ENCODE measurements around the gene TOPBP1. TPM values are rescaled to one million over a fixed set of nuclear protein-coding genes. Genes with fewer than 3 reads are reported as not detected.
"Not testable (repeated sequence)": the region's sequence is repeated elsewhere in the genome, so short reads cannot be mapped to it uniquely, and the experiment has no call there.

The TOPBP1 gene
- total RNA-seq, 2 donors from 2014 or later = 16.6 to 17.7 TPM

GRCh38 chr3:133578548-133579191 is 83.1 kb downstream of the TOPBP1 start:
- intact Hi-C loops (cut with DNase I) = loop anchor here (5.0 to 10.0 kb wide), 4 partner anchors 104 to 906 kb away; partner anchors contain the start of genes ANAPC13 (in 1 of the 2), CEP63 (in 1 of the 2) and NPHP3 (in 1 of the 2)

GRCh38 chr3:133576169-133576568 is 85.6 kb downstream of the TOPBP1 start:
- DNase-seq (ENCODE audit: low spot score) = no peak
- intact Hi-C loops (cut with DNase I) = loop anchor here (5.0 to 10.0 kb wide), 4 partner anchors 101 to 909 kb away; partner anchors contain the start of genes ANAPC13 (in 1 of the 2), CEP63 (in 1 of the 2) and NPHP3 (in 1 of the 2)

More at GRCh38 chr3:133578548-133579191, 83.1 kb downstream of the TOPBP1 start:
- no peak for DNase-seq (ENCODE audit: low spot score)

- intact Hi-C loops (cut with DNase I) = loop anchor here (5.0 to 10.0 kb wide), 4 partner anchors 100 to 910 kb away; partner anchors contain the start of genes ANAPC13 (in 1 of the 2), CEP63 (in 1 of the 2) and NPHP3 (in 1 of the 2)
- no peak for DNase-seq (ENCODE audit: low spot score)
Observed at GRCh38 chr3:133575086-133575485, 86.7 kb downstream of the TOPBP1 start.

- intact Hi-C loops (cut with DNase I) = loop anchor here (5.0 to 10.0 kb wide), 4 partner anchors 100 to 1042 kb away; partner anchors contain the start of genes ANAPC13 (in 1 of the 2), CEP63 (in 1 of the 2) and NPHP3 (in 1 of the 2)
- peak; percentile 93 for DNase-seq (ENCODE audit: low spot score)
Observed at GRCh38 chr3:133574260-133574881, 87.4 kb downstream of the TOPBP1 start.

- no peak for DNase-seq (ENCODE audit: low spot score)
- intact Hi-C loops (cut with DNase I) = loop anchor here (5.0 to 10.0 kb wide), 4 partner anchors 99 to 1041 kb away; partner anchors contain the start of genes ANAPC13 (in 1 of the 2), CEP63 (in 1 of the 2) and NPHP3 (in 1 of the 2)
Observed at GRCh38 chr3:133573629-133574194, 88.0 kb downstream of the TOPBP1 start, which contains the start of gene CDV3. Gene CDV3 (plus strand): TSS chr3:133573686. CDS start chr3:133574045, 359 bp downstream.

GRCh38 chr3:133573054-133573628 is 88.6 kb downstream of the TOPBP1 start:
- intact Hi-C loops (cut with DNase I) = loop anchor here (5.0 to 10.0 kb wide), 4 partner anchors 98 to 1041 kb away; partner anchors contain the start of genes ANAPC13 (in 1 of the 2), CEP63 (in 1 of the 2) and NPHP3 (in 1 of the 2)
- peak; percentile 100 for DNase-seq (ENCODE audit: low spot score)

GRCh38 chr3:133572158-133573053 is 89.3 kb downstream of the TOPBP1 start:
- DNase-seq (ENCODE audit: low spot score) = no peak
- intact Hi-C loops (cut with DNase I) = loop anchor here (5.0 to 10.0 kb wide), 4 partner anchors 98 to 1040 kb away; partner anchors contain the start of genes ANAPC13 (in 1 of the 2), CEP63 (in 1 of the 2) and NPHP3 (in 1 of the 2)

- no peak for DNase-seq (ENCODE audit: low spot score)
- intact Hi-C loops (cut with DNase I) = loop anchor here (5.0 to 10.0 kb wide), 4 partner anchors 96 to 1039 kb away; partner anchors contain the start of genes ANAPC13 (in 1 of the 2), CEP63 (in 1 of the 2) and NPHP3 (in 1 of the 2)
Observed at GRCh38 chr3:133570937-133571320, 90.8 kb downstream of the TOPBP1 start.

- intact Hi-C loops (cut with DNase I) = loop anchor here (5.0 to 10.0 kb wide), 4 partner anchors 96 to 1038 kb away; partner anchors contain the start of genes ANAPC13 (in 1 of the 2), CEP63 (in 1 of the 2) and NPHP3 (in 1 of the 2)
- no peak for DNase-seq (ENCODE audit: low spot score)
Observed at GRCh38 chr3:133570139-133570936, 91.4 kb downstream of the TOPBP1 start.

- no peak for DNase-seq (ENCODE audit: low spot score)
- intact Hi-C loops (cut with DNase I) = loop anchor here in 1 of 2 donors (2.0 kb wide), 1 partner anchor 34 kb away; no protein-coding TSS in a partner anchor
Observed at GRCh38 chr3:133568294-133569014, 93.3 kb downstream of the TOPBP1 start.

GRCh38 chr3:133563816-133564215 is 97.9 kb downstream of the TOPBP1 start:
- intact Hi-C loops (cut with DNase I) = no loop called here
- DNase-seq (ENCODE audit: low spot score) = no peak

- DNase-seq (ENCODE audit: low spot score) = no peak
- intact Hi-C loops (cut with DNase I) = no loop called here
Observed at GRCh38 chr3:133563186-133563591, 98.6 kb downstream of the TOPBP1 start.

- intact Hi-C loops (cut with DNase I) = no loop called here
- no peak for DNase-seq (ENCODE audit: low spot score)
Observed at GRCh38 chr3:133562376-133562775, 99.4 kb downstream of the TOPBP1 start.

GRCh38 chr3:133561679-133562078 is 100.1 kb downstream of the TOPBP1 start:
- intact Hi-C loops (cut with DNase I) = no loop called here
- DNase-seq (ENCODE audit: low spot score) = no peak

GRCh38 chr3:133551589-133551988 is 110.2 kb downstream of the TOPBP1 start:
- DNase-seq (ENCODE audit: low spot score); intact Hi-C loops (cut with DNase I): not testable (repeated sequence)
